ENCODE data around the gene ASPSCR1. TPM values are rescaled to one million over a fixed set of nuclear protein-coding genes. Genes with fewer than 3 reads are reported as not detected.
A peak's percentile ranks its signal among the peaks of the same experiment; 100 is the strongest.

The ASPSCR1 gene
- total and polyA plus RNA-seq, 2 of the 13 experiments (the other 11 are each of a cell fraction or from before 2014, with no cell fraction given), result 274 to 314 TPM

GRCh38 chr17:82064433-82065192, 87.2 kb downstream of the ASPSCR1 start (continued):
- TF ChIP-seq ISX (CRISPR knock-in tag; conservative IDR thresholded peaks at IDR 0.05) (no peak), RFXANK (CRISPR knock-in tag; IDR thresholded peaks at IDR 0.05) (no peak), ATRX (CRISPR knock-in tag; IDR thresholded peaks at IDR 0.05; ENCODE audit: borderline replicate concordance) (no peak), BRCA1 (CRISPR knock-in tag; IDR thresholded peaks at IDR 0.05) (no peak), TBX2 (CRISPR knock-in tag; IDR thresholded peaks at IDR 0.05; ENCODE audit: borderline replicate concordance) (peak; percentile 64; the same call in 1 of the 2 replicates), ZNF713 (CRISPR knock-in tag; IDR thresholded peaks at IDR 0.05) (no peak), ZNF280D (CRISPR knock-in tag; IDR thresholded peaks at IDR 0.05) (no peak), ZNF674 (CRISPR knock-in tag; IDR thresholded peaks at IDR 0.05; ENCODE audit: low read depth) (no peak), THAP11 (CRISPR knock-in tag; IDR thresholded peaks at IDR 0.05) (no peak; the same call in 1 of the 2 replicates), TFDP2 (CRISPR knock-in tag; IDR thresholded peaks at IDR 0.05) (0 out of 2 replicates have a peak, but pooled peaks have one; percentile 11), TEAD2 (CRISPR knock-in tag; IDR thresholded peaks at IDR 0.05) (no peak), SCMH1 (CRISPR knock-in tag; IDR thresholded peaks at IDR 0.05; ENCODE audit: borderline replicate concordance) (no peak), ZNF331 (CRISPR knock-in tag; IDR thresholded peaks at IDR 0.05) (no peak), DDIT3 (CRISPR knock-in tag; IDR thresholded peaks at IDR 0.05) (no peak), FLYWCH1 (CRISPR knock-in tag; IDR thresholded peaks at IDR 0.05) (no peak), ZFP36L2 (CRISPR knock-in tag; IDR thresholded peaks at IDR 0.05) (no peak)
- TF ChIP-seq, protein P1, sequence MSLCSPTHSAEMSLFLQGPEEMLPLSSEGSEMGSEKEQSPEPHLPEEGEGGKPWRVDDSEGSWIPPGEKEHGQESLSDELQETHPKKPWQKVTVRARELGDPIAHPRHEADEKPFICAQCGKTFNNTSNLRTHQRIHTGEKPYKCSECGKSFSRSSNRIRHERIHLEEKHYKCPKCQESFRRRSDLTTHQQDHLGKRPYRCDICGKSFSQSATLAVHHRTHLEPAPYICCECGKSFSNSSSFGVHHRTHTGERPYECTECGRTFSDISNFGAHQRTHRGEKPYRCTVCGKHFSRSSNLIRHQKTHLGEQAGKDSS (CRISPR knock-in tag; IDR thresholded peaks at IDR 0.05; ENCODE audit: borderline replicate concordance, low read depth), result 0 out of 2 replicates have a peak, but pooled peaks have one; percentile 19
- TF ChIP-seq, protein P2, sequence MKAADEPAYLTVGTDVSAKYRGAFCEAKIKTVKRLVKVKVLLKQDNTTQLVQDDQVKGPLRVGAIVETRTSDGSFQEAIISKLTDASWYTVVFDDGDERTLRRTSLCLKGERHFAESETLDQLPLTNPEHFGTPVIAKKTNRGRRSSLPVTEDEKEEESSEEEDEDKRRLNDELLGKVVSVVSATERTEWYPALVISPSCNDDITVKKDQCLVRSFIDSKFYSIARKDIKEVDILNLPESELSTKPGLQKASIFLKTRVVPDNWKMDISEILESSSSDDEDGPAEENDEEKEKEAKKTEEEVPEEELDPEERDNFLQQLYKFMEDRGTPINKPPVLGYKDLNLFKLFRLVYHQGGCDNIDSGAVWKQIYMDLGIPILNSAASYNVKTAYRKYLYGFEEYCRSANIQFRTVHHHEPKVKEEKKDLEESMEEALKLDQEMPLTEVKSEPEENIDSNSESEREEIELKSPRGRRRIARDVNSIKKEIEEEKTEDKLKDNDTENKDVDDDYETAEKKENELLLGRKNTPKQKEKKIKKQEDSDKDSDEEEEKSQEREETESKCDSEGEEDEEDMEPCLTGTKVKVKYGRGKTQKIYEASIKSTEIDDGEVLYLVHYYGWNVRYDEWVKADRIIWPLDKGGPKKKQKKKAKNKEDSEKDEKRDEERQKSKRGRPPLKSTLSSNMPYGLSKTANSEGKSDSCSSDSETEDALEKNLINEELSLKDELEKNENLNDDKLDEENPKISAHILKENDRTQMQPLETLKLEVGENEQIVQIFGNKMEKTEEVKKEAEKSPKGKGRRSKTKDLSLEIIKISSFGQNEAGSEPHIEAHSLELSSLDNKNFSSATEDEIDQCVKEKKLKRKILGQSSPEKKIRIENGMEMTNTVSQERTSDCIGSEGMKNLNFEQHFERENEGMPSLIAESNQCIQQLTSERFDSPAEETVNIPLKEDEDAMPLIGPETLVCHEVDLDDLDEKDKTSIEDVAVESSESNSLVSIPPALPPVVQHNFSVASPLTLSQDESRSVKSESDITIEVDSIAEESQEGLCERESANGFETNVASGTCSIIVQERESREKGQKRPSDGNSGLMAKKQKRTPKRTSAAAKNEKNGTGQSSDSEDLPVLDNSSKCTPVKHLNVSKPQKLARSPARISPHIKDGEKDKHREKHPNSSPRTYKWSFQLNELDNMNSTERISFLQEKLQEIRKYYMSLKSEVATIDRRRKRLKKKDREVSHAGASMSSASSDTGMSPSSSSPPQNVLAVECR (CRISPR knock-in tag; IDR thresholded peaks at IDR 0.05; ENCODE audit: borderline replicate concordance), result no peak; the same call in none of the 2 replicates
- TF ChIP-seq, protein P3, sequence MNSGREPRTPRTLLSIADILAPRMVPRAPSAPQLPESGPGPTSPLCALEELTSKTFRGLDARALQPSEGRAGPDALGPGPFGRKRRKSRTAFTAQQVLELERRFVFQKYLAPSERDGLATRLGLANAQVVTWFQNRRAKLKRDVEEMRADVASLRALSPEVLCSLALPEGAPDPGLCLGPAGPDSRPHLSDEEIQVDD (CRISPR knock-in tag; IDR thresholded peaks at IDR 0.05; ENCODE audit: borderline replicate concordance), result no peak
